IPS-NIHi7 (cell line): ENCODE measurements around the gene SEC16B.
"Not testable (repeated sequence)": the region's sequence is repeated elsewhere in the genome, so short reads cannot be mapped to it uniquely, and the experiment has no call there.

Experiments used
- DNase-seq: peaks from one replicate; pipeline ENCODE4 v3.0.0; 2012; ENCODE audit warnings: mixed read lengths; ENCODE audit errors: extremely low spot score

SEC16B gene, protein sequence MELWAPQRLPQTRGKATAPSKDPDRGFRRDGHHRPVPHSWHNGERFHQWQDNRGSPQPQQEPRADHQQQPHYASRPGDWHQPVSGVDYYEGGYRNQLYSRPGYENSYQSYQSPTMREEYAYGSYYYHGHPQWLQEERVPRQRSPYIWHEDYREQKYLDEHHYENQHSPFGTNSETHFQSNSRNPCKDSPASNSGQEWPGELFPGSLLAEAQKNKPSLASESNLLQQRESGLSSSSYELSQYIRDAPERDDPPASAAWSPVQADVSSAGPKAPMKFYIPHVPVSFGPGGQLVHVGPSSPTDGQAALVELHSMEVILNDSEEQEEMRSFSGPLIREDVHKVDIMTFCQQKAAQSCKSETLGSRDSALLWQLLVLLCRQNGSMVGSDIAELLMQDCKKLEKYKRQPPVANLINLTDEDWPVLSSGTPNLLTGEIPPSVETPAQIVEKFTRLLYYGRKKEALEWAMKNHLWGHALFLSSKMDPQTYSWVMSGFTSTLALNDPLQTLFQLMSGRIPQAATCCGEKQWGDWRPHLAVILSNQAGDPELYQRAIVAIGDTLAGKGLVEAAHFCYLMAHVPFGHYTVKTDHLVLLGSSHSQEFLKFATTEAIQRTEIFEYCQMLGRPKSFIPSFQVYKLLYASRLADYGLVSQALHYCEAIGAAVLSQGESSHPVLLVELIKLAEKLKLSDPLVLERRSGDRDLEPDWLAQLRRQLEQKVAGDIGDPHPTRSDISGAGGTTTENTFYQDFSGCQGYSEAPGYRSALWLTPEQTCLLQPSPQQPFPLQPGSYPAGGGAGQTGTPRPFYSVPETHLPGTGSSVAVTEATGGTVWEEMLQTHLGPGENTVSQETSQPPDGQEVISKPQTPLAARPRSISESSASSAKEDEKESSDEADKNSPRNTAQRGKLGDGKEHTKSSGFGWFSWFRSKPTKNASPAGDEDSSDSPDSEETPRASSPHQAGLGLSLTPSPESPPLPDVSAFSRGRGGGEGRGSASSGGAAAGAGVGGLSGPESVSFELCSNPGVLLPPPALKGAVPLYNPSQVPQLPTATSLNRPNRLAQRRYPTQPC

GRCh38 chr1:177969825-177970371 lies at the start of gene SEC16B:
Gene SEC16B, minus strand, starts transcription at chr1:177970058. Its CDS starts 2,077 bp downstream, at chr1:177967981.
- DNase-seq: no peak

GRCh38 chr1:178019622-178020021 lies 49.8 kb upstream of the SEC16B start:
- DNase-seq: no peak

GRCh38 chr1:178019208-178019607 lies 49.4 kb upstream of the SEC16B start:
- no peak for DNase-seq

- DNase-seq: no peak
Observed at GRCh38 chr1:178017517-178017916, 47.7 kb upstream of the SEC16B start.

DNA sequence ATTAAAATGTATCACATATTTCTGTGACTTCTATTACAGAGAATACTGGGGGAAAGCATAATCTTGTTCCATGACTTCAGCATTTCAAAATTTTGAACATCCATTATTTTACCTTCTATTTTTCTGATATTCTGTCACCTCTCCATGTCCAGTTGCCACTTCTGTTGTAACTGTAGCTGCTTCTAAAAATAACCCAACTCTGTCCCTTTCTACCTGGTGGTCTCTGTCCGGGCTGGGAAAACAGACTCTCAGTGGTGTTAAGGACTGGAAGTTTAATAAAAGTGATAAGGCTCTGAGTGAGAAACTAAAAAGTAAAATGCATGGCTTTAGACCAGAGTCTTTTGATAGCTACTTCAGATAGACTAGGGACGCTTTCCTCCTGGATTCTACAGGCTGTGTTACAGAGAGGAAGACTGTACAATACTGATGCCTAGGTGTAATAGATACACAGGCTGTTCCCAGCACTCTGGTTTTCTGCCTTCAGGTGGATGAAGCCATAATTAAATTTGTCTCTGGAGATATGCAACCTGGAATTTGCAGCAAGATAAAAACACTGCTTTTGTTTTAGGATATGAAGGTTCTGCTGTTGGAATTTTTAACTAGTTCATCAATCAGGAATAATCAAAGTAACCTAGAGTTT lies 42.1 kb upstream of the SEC16B start:
- no peak for DNase-seq

DNA sequence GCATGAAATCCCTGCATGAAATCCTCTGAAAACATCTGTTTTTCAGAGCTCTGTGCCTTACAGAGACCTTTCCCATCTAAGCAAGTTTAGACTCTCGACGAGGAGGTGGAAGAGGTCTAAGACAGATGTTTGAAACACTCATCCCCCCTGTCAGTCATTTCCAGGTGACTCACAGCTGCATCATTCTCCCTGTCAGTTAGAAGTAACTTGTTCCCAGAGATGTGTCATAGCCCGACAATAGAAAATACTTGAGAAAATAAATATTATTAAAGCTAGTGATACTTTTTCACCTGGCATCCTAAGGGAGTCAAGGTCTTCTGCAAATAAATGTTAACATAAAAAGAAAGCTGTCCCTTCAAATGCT lies 41.6 kb upstream of the SEC16B start:
- no peak for DNase-seq

DNA sequence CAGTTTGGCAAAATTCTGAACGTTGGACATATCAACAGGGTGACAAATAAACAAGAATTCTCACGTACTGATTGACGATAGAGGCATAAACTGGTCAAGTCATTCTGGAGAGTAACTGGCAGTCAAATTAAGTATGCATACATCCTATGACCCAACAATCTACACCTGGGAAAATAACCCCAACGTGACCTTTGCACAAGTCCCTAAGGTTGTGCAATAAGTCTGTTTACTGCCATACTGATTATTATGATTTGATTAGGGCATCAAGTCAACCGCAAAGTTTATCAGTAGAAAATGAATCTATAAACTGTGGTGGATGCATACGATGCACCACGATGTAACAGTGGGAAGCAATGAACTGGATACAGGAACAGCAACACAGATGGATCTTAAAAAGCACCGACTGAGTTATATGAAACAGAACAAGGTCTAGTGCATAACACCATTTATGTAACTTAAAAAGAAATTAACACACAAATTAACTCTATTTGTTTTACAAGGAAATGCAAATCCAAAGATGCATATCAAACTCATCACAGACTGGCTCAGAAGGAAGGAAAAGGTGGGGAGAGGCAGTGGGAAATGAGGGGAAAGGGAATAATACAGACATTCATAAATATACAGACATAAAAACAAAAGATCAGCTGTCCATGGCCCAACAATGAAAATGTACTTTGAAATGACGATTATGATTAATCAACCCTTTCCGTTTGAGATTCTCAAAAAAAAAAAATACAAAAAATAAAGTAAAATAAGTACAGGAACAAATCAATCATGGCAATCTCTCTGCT lies 41.0 kb upstream of the SEC16B start:
- no peak for DNase-seq

DNA sequence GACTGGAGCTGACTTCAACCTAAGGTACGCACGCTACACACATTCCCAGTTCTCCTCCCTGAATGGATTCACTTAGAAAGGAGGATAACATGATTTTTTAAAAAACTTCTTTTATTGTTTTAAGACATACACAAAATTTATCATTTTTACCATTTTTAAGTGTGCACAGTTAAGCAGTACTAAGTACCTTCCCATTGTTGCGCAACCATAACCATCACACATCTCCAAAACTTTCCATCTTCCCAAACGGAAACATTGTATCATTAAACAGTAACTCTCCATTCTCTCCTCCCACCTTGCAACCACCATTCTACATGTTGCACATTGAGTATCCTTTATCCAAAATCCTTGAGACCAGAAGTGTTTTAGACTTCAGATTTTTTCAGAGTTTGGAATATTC lies 36.2 kb upstream of the SEC16B start:
- no peak for DNase-seq

GRCh38 chr1:178005450-178005849 lies 35.6 kb upstream of the SEC16B start:
- no peak for DNase-seq

DNA sequence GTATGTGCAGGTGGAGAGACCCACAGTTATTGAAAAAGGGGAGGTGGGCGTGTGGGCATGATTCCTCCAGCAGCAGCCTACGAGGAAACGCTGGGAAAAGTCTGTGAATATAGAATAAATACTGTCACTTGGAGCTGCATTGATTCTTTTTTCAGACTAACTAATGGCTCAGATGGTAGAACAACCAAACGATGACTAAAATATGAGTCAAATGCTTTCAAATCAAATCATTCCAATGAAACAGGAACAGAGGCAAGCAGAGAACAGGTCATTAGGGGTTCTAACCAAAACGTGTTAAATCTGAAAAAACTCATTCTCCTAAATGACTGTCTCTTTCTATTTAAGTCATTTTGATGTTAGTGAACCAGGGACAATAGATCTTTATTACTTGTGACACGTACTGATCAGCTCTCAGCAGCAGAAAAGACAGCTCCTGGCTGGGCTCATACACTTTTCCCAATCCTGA lies 35.1 kb upstream of the SEC16B start:
- DNase-seq: no peak

GRCh38 chr1:177998696-177999631 lies 29.1 kb upstream of the SEC16B start:
- no peak for DNase-seq

- DNase-seq: no peak
Observed at GRCh38 chr1:177996957-177997356, 27.1 kb upstream of the SEC16B start.

DNA sequence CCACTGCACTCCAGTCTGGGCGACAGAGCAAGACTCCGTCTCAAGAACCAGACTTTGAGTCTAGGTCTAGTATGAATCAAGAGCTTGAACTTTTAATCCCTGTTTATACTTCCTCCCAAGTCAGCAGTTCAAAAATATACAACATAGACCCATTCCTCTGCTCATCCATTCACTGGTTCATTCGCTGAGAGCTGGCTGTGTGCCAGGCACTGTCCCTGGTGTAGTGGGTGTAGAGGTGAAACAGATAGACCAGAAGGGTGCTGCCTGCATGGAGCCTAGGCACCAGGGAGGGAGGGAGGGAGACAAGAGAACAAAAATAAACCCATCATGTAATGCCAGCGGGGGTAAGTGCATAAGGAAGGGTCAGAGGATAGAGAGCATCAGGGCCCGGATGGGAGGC lies 25.5 kb upstream of the SEC16B start:
- DNase-seq: no peak

- not testable (repeated sequence) for DNase-seq
Observed at GRCh38 chr1:177986281-177986680, 16.4 kb upstream of the SEC16B start.

DNA sequence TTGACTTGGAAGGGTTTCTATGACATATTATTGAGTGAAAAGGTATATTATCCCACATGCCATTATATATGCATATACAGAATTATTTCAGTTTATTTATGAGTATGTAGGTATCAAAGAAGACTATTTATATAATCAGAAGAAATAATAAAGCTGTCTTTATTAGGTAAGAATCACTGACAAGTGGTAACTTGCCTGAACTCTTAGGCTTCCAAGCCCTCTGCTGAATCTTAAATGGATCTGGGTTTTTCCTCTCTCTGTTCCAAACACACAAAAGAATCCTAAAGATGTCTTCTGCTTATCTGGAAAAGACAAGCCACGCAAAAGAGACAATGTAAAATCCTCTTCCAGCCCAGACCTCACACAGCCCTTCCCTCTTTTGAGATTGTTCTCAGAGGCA lies 14.9 kb upstream of the SEC16B start:
- no peak for DNase-seq

GRCh38 chr1:177984136-177984525 lies 14.3 kb upstream of the SEC16B start:
- DNase-seq: peak; percentile 73

- DNase-seq: no peak
Observed at GRCh38 chr1:177983482-177984135, 13.8 kb upstream of the SEC16B start.

DNA sequence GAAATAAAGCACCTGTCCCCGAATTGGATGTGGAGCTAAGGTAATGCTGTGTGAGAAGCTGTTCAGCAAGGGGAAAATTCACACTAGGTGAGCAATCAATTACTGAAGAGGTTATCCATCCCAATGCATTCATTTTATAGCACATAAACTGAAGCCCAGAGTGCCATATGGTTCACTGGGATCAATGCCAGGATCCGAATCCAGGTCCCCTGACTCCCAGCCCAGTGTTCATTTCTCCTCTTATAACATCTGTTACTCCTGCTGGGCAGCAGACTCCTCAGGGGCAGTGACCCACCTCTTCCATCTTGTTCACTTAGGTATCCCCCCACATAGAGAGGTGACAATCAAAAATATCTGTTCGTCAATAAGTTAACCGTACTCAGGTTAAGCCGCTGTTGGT lies 13.2 kb upstream of the SEC16B start:
- no peak for DNase-seq

DNA sequence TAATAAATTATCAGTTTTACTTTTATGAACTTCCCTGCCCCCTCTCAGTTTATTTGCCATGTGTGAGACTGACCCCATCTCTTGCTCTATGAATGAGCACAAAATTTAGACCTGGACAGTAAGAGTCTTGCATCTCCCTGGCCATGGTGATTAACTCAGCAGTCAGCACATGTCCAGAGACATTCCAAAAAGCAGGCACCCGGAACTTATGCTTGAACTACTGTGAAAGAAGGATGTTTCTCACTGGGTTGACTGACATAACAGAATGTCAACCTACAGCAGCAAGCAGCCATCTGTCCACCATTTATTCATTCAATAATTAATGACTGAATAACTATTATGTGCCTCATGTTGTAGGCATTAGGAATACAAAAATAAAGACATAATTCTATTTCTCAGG lies 11.3 kb upstream of the SEC16B start:
- no peak for DNase-seq
